ENCODE data around the gene PARVB.

The PARVB gene

GRCh38 chr22:44024288-44024921 is at the start of gene PARVB:
TSS of gene PARVB (plus strand) at chr22:44024302. CDS start at chr22:44024340, 38 bp downstream.
- H3K27ac Mint-ChIP-seq, result peak within 1 kb of the TSS; percentile 91
- peak; percentile 23 for DNase-seq (ENCODE audit: low spot score)
- peak within 1 kb of the TSS; percentile 90 for H3K4me3 Mint-ChIP-seq
- H3K27me3 Mint-ChIP-seq (ENCODE audit: low read depth), result no peaks in the 10 kb centered on the region
- no peaks in the 10 kb centered on the region for H3K9me3 Mint-ChIP-seq
- H3K4me1 Mint-ChIP-seq (ENCODE audit: low read depth), result peaks cover 40% of the 10 kb centered on the region
- peaks cover 4% of the 10 kb centered on the region for H3K36me3 Mint-ChIP-seq (ENCODE audit: low read depth)

GRCh38 chr22:43975041-43975440 is 49.1 kb upstream of the PARVB start:
- Mint-ChIP-seq H3K36me3 (ENCODE audit: low read depth) (peaks cover 45% of the 10 kb centered on the region), H3K4me3 (no peak overlapping the region)

GRCh38 chr22:43976861-43977795 is 47.0 kb upstream of the PARVB start:
- Mint-ChIP-seq H3K4me3 (no peak overlapping the region), H3K9me3 (no peaks in the 10 kb centered on the region), H3K36me3 (ENCODE audit: low read depth) (peaks cover 53% of the 10 kb centered on the region), H3K27me3 (ENCODE audit: low read depth) (no peaks in the 10 kb centered on the region), H3K27ac (no peak overlapping the region), H3K4me1 (ENCODE audit: low read depth) (no peaks in the 10 kb centered on the region)
- no peak for DNase-seq (ENCODE audit: low spot score)

More at GRCh38 chr22:43975041-43975440, 49.1 kb upstream of the PARVB start:
- no peaks in the 10 kb centered on the region for H3K27me3 Mint-ChIP-seq (ENCODE audit: low read depth)
- no peak overlapping the region for H3K27ac Mint-ChIP-seq
- no peaks in the 10 kb centered on the region for H3K9me3 Mint-ChIP-seq
- H3K4me1 Mint-ChIP-seq (ENCODE audit: low read depth), result no peaks in the 10 kb centered on the region
- DNase-seq (ENCODE audit: low spot score), result no peak

GRCh38 chr22:43978558-43978957 is 45.5 kb upstream of the PARVB start:
- DNase-seq (ENCODE audit: low spot score), result no peak
- H3K9me3 Mint-ChIP-seq, result no peaks in the 10 kb centered on the region
- H3K27me3 Mint-ChIP-seq (ENCODE audit: low read depth), result no peaks in the 10 kb centered on the region
- H3K4me3 Mint-ChIP-seq, result no peak overlapping the region
- H3K4me1 Mint-ChIP-seq (ENCODE audit: low read depth), result no peaks in the 10 kb centered on the region
- no peak overlapping the region for H3K27ac Mint-ChIP-seq
- peaks cover 51% of the 10 kb centered on the region for H3K36me3 Mint-ChIP-seq (ENCODE audit: low read depth)

- no peak for DNase-seq (ENCODE audit: low spot score)
- Mint-ChIP-seq H3K27me3 (ENCODE audit: low read depth) (no peaks in the 10 kb centered on the region), H3K9me3 (no peaks in the 10 kb centered on the region), H3K27ac (no peak overlapping the region), H3K4me3 (no peak overlapping the region), H3K36me3 (ENCODE audit: low read depth) (peaks cover 43% of the 10 kb centered on the region), H3K4me1 (ENCODE audit: low read depth) (no peaks in the 10 kb centered on the region)
These were observed 43.5 kb upstream of the PARVB start for GRCh38 chr22:43980579-43980978.

- no peak for DNase-seq (ENCODE audit: low spot score)
- Mint-ChIP-seq H3K27ac (no peak overlapping the region), H3K36me3 (ENCODE audit: low read depth) (peaks cover 40% of the 10 kb centered on the region), H3K9me3 (no peaks in the 10 kb centered on the region), H3K27me3 (ENCODE audit: low read depth) (no peaks in the 10 kb centered on the region), H3K4me3 (no peak overlapping the region), H3K4me1 (ENCODE audit: low read depth) (no peaks in the 10 kb centered on the region)
These were observed 43.1 kb upstream of the PARVB start for GRCh38 chr22:43980996-43981395.

GRCh38 chr22:43983808-43984207 is 40.3 kb upstream of the PARVB start:
- H3K27ac Mint-ChIP-seq, result no peak overlapping the region
- no peaks in the 10 kb centered on the region for H3K9me3 Mint-ChIP-seq
- H3K27me3 Mint-ChIP-seq (ENCODE audit: low read depth), result no peaks in the 10 kb centered on the region
- H3K4me3 Mint-ChIP-seq, result no peak overlapping the region
- peaks cover 32% of the 10 kb centered on the region for H3K36me3 Mint-ChIP-seq (ENCODE audit: low read depth)
- no peak for DNase-seq (ENCODE audit: low spot score)
- no peaks in the 10 kb centered on the region for H3K4me1 Mint-ChIP-seq (ENCODE audit: low read depth)

GRCh38 chr22:43985532-43985931 is 38.6 kb upstream of the PARVB start:
- no peaks in the 10 kb centered on the region for H3K27me3 Mint-ChIP-seq (ENCODE audit: low read depth)
- H3K9me3 Mint-ChIP-seq, result no peaks in the 10 kb centered on the region
- no peak overlapping the region for H3K4me3 Mint-ChIP-seq
- no peak for DNase-seq (ENCODE audit: low spot score)
- H3K36me3 Mint-ChIP-seq (ENCODE audit: low read depth), result peaks cover 26% of the 10 kb centered on the region
- H3K27ac Mint-ChIP-seq, result no peak overlapping the region
- no peaks in the 10 kb centered on the region for H3K4me1 Mint-ChIP-seq (ENCODE audit: low read depth)

GRCh38 chr22:43988116-43988820 is 35.8 kb upstream of the PARVB start:
- H3K9me3 Mint-ChIP-seq, result no peaks in the 10 kb centered on the region
- DNase-seq (ENCODE audit: low spot score), result no peak
- no peak overlapping the region for H3K4me3 Mint-ChIP-seq
- peaks cover 37% of the 10 kb centered on the region for H3K36me3 Mint-ChIP-seq (ENCODE audit: low read depth)
- H3K4me1 Mint-ChIP-seq (ENCODE audit: low read depth), result peaks cover under 1% of the 10 kb centered on the region
- no peaks in the 10 kb centered on the region for H3K27me3 Mint-ChIP-seq (ENCODE audit: low read depth)
- H3K27ac Mint-ChIP-seq, result no peak overlapping the region

GRCh38 chr22:43988960-43989359 is 35.1 kb upstream of the PARVB start:
- Mint-ChIP-seq H3K4me3 (no peak overlapping the region), H3K27me3 (ENCODE audit: low read depth) (no peaks in the 10 kb centered on the region), H3K9me3 (no peaks in the 10 kb centered on the region), H3K36me3 (ENCODE audit: low read depth) (peaks cover 36% of the 10 kb centered on the region), H3K4me1 (ENCODE audit: low read depth) (peaks cover 3% of the 10 kb centered on the region), H3K27ac (no peak overlapping the region)
- no peak for DNase-seq (ENCODE audit: low spot score)

GRCh38 chr22:43990044-43990443 is 34.1 kb upstream of the PARVB start:
- Mint-ChIP-seq H3K4me1 (ENCODE audit: low read depth) (peaks cover 6% of the 10 kb centered on the region), H3K4me3 (no peak overlapping the region), H3K9me3 (no peaks in the 10 kb centered on the region), H3K27ac (no peak overlapping the region), H3K36me3 (ENCODE audit: low read depth) (peaks cover 40% of the 10 kb centered on the region), H3K27me3 (ENCODE audit: low read depth) (no peaks in the 10 kb centered on the region)
- no peak for DNase-seq (ENCODE audit: low spot score)

GRCh38 chr22:43991316-43992020 is 32.6 kb upstream of the PARVB start:
- peaks cover 15% of the 10 kb centered on the region for H3K4me1 Mint-ChIP-seq (ENCODE audit: low read depth)
- no peaks in the 10 kb centered on the region for H3K9me3 Mint-ChIP-seq
- H3K27ac Mint-ChIP-seq, result no peak overlapping the region
- no peak for DNase-seq (ENCODE audit: low spot score)
- H3K4me3 Mint-ChIP-seq, result no peak overlapping the region
- H3K36me3 Mint-ChIP-seq (ENCODE audit: low read depth), result peaks cover 44% of the 10 kb centered on the region
- no peaks in the 10 kb centered on the region for H3K27me3 Mint-ChIP-seq (ENCODE audit: low read depth)

- Mint-ChIP-seq H3K27ac (no peak overlapping the region), H3K9me3 (no peaks in the 10 kb centered on the region), H3K27me3 (ENCODE audit: low read depth) (no peaks in the 10 kb centered on the region), H3K4me1 (ENCODE audit: low read depth) (peaks cover 17% of the 10 kb centered on the region), H3K4me3 (no peak overlapping the region), H3K36me3 (ENCODE audit: low read depth) (peaks cover 48% of the 10 kb centered on the region)
- DNase-seq (ENCODE audit: low spot score), result no peak
These were observed 31.7 kb upstream of the PARVB start for GRCh38 chr22:43992331-43992821.
